ENCODE data around the gene SPECC1. TPM values are rescaled to one million over a fixed set of nuclear protein-coding genes. Genes with fewer than 3 reads are reported as not detected.

The SPECC1 gene
- total RNA-seq, 6 experiments from 2014 or later = 19.2 to 33.7 (median 29.4) TPM

DNA sequence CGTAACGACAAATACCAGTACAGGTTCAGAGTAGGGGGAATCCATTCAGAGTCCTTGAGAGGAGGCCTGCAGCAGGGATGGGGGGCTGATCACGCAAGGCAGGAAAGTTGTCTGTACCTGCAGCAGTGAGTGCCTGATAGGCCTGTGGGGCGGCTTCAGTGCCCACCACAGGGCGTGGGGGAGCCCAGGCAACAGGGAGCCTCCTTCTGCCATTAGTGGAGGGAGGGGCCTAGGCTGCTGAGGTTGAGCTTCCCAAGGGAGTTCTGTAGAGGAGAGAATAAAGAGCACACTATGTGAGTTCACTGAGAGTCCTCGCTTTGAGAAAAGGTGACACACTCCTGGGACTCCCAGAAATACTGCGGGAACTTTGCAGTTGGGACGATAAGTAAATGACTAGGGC, 134.6 kb downstream of the SPECC1 start:
- H3K9me3 Mint-ChIP-seq = no peaks in the 10 kb centered on the region; the same call in 1 of the 2 replicates
- H3K27ac Mint-ChIP-seq = no peak overlapping the region
- H3K4me1 Mint-ChIP-seq (ENCODE audit: low read depth) = peaks cover 11% of the 10 kb centered on the region; the same call in 1 of the 2 replicates
- DNase-seq = no peak
- no peak overlapping the region for H3K4me3 Mint-ChIP-seq
- H3K36me3 Mint-ChIP-seq (ENCODE audit: low read depth) = no peaks in the 10 kb centered on the region
- TF ChIP-seq, protein P1, sequence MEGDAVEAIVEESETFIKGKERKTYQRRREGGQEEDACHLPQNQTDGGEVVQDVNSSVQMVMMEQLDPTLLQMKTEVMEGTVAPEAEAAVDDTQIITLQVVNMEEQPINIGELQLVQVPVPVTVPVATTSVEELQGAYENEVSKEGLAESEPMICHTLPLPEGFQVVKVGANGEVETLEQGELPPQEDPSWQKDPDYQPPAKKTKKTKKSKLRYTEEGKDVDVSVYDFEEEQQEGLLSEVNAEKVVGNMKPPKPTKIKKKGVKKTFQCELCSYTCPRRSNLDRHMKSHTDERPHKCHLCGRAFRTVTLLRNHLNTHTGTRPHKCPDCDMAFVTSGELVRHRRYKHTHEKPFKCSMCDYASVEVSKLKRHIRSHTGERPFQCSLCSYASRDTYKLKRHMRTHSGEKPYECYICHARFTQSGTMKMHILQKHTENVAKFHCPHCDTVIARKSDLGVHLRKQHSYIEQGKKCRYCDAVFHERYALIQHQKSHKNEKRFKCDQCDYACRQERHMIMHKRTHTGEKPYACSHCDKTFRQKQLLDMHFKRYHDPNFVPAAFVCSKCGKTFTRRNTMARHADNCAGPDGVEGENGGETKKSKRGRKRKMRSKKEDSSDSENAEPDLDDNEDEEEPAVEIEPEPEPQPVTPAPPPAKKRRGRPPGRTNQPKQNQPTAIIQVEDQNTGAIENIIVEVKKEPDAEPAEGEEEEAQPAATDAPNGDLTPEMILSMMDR (IDR thresholded peaks at IDR 0.05) = no peak
- peaks cover 8% of the 10 kb centered on the region for H3K27me3 Mint-ChIP-seq (ENCODE audit: insufficient read depth)

DNA sequence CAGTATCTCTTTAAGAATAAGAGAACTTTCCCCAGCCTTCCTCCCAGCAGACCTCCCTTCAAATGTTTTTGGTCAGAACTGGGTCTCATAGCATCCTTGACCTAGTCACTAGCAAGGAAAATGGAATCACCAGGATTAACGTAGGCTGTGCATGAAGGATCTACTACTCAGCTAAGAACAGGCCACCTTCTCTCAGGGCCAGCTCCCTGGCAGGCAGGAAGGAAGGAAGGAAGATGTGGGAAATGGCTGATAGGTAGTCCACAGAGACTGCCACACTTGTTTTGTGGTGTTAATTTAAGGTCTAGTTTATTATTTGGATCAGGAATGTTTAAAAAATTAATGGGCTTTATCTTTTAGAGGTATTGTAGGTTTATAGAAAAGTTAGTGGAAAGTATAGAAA, 136.4 kb downstream of the SPECC1 start:
- no peak for DNase-seq
- peaks cover 11% of the 10 kb centered on the region; the same call in 1 of the 2 replicates for H3K4me1 Mint-ChIP-seq (ENCODE audit: low read depth)
- no peak overlapping the region for H3K27ac Mint-ChIP-seq
- H3K9me3 Mint-ChIP-seq = no peaks in the 10 kb centered on the region; the same call in 1 of the 2 replicates
- no peak overlapping the region for H3K4me3 Mint-ChIP-seq
- no peaks in the 10 kb centered on the region for H3K36me3 Mint-ChIP-seq (ENCODE audit: low read depth)
- TF ChIP-seq, protein P1 (IDR thresholded peaks at IDR 0.05) = no peak
- peaks cover 8% of the 10 kb centered on the region for H3K27me3 Mint-ChIP-seq (ENCODE audit: insufficient read depth)

DNA sequence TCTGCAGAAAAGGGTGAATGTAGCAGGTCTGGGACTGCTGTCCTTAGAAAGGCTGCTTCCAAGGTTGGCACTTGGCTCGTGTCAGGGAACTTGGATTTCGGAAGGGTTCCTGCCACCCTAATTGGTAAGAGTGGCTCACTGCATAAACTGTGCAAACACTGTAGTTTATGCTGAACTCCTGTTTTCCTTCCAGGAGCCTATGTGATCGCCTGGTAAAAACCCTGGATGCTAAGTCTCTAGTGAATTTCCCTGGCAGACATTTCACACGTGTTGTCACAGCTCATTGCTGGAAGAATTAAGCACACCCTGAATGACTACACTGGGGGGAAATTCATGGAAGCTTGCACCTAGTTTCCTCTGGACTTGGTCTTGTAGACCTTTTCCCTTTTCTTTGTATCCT, 140.1 kb downstream of the SPECC1 start:
- no peaks in the 10 kb centered on the region; the same call in 1 of the 2 replicates for H3K9me3 Mint-ChIP-seq
- peaks cover 4% of the 10 kb centered on the region; the same call in 1 of the 2 replicates for H3K27me3 Mint-ChIP-seq (ENCODE audit: insufficient read depth)
- no peak for DNase-seq
- TF ChIP-seq, protein P1 (IDR thresholded peaks at IDR 0.05) = no peak
- H3K27ac Mint-ChIP-seq = no peak overlapping the region
- no peaks in the 10 kb centered on the region for H3K36me3 Mint-ChIP-seq (ENCODE audit: low read depth)
- H3K4me1 Mint-ChIP-seq (ENCODE audit: low read depth) = no peaks in the 10 kb centered on the region
- H3K4me3 Mint-ChIP-seq = no peak overlapping the region

DNA sequence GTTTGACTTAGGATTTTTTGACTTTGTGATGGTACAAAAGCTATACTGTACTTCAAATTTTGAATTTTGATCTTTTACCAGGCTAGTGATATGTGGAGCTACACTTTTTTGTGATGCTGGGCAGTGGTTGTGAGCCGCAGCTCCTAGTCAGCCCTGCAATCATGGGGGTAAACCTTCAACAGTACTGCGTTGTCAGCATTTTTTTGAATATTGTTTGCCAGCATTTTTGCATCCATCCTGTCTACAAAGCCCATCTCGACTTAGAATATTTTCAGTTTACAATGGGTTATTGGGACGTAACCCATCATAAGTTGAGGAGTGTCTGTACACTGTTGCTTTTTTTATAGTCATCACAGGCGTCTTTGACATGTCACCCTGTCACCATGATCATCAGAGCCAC, 142.0 kb downstream of the SPECC1 start:
- Mint-ChIP-seq H3K27ac (no peak overlapping the region), H3K9me3 (no peaks in the 10 kb centered on the region; the same call in 1 of the 2 replicates), H3K4me3 (no peak overlapping the region), H3K36me3 (ENCODE audit: low read depth) (no peaks in the 10 kb centered on the region), H3K4me1 (ENCODE audit: low read depth) (no peaks in the 10 kb centered on the region), H3K27me3 (ENCODE audit: insufficient read depth) (peaks cover 4% of the 10 kb centered on the region)
- DNase-seq = no peak
- TF ChIP-seq, protein P1 (IDR thresholded peaks at IDR 0.05) = no peak

DNA sequence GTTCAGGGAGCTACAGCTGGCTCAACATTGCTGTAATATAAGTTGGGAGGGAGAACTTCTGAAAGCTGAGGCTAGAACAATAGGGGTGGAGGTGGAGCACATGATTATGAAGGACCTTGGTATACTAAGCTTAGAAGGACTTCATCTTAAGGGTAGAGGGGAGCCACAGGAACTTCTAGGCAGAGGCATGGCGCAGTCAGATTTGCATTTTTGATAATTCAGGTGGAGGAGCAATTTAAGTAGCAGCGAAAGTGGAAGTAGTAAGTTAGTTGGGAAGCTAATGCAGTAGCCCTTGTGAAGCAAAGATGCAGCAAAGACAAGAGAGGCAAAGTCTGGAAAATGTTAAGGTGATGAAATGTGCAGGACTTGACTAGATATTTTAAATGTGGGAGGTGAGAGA, 144.1 kb downstream of the SPECC1 start:
- peaks cover 4% of the 10 kb centered on the region; the same call in 1 of the 2 replicates for H3K36me3 Mint-ChIP-seq (ENCODE audit: low read depth)
- no peaks in the 10 kb centered on the region for H3K9me3 Mint-ChIP-seq
- H3K4me1 Mint-ChIP-seq (ENCODE audit: low read depth) = peaks cover 7% of the 10 kb centered on the region; the same call in 1 of the 2 replicates
- no peak overlapping the region for H3K4me3 Mint-ChIP-seq
- DNase-seq = no peak
- no peak overlapping the region for H3K27ac Mint-ChIP-seq
- H3K27me3 Mint-ChIP-seq (ENCODE audit: insufficient read depth) = peaks cover 6% of the 10 kb centered on the region
- TF ChIP-seq, protein P1 (IDR thresholded peaks at IDR 0.05) = no peak
